Stimulated activated CD4-positive, alpha-beta T cell treated with anti-CD3 and anti-CD28 coated beads, Interleukin-15, amount 100 ng/mL, for 48 hours (primary cell): ENCODE data around the gene NEU4.

Experiments
- DNase-seq, 2 donors: peaks; one replicate each; pipeline ENCODE4 v3.0.0-alpha.2; 2020; ENCODE audit warnings: low read depth in 2 of 2

The NEU4 gene

GRCh38 chr2:241864168-241864849 is 55.3 kb downstream of the NEU4 start:
- no peak for DNase-seq

GRCh38 chr2:241864850-241865213 is 55.8 kb downstream of the NEU4 start:
- no peak for DNase-seq

GRCh38 chr2:241865416-241865956 is 56.5 kb downstream of the NEU4 start:
- DNase-seq = no peak

- no peak for DNase-seq
Measured at GRCh38 chr2:241865957-241866789, 57.2 kb downstream of the NEU4 start.
